ENCODE measurements around the gene CDKL2. TPM values are rescaled to one million over a fixed set of nuclear protein-coding genes. Genes with fewer than 3 reads are reported as not detected.

CDKL2 gene
- total RNA-seq, 1 donor from 2014 or later: not detected

DNA sequence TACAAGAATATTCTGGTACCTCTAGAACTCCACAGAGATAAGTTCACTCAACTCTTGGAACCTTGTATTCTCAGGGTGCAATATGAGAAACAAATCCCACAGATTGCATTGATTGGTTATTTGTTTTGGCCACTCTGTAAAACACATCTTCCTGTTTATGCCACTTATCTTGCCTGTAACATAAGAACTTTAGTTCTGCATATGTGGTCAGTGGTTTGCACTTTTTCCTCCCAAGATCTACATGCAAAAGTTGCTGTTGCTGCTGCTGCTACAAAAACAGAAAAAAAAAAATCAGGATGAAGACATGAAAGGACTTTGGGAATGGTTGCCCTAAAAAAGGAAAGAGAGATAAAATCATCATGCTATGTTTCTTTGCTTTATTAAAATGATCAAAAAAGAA lies 64.8 kb downstream of the CDKL2 start:
- no peaks in the 10 kb centered on the region for H3K36me3 ChIP-seq (ENCODE audit: control insufficient read depth in 3 of 3, insufficient read depth in 3 of 3, low read length in 3 of 3)
- H3K4me1 ChIP-seq (ENCODE audit: control insufficient read depth in 3 of 3, insufficient read depth in 3 of 3, low read length in 3 of 3): no peaks in the 10 kb centered on the region
- H3K27ac ChIP-seq (ENCODE audit: low read depth, low read length): no peak overlapping the region
- no peak overlapping the region for H3K9ac ChIP-seq (ENCODE audit: low read depth in 1 of 3, low read length in 3 of 3)
- no peak overlapping the region for H3K4me3 ChIP-seq (ENCODE audit: low read length in 3 of 3)
- H3K27me3 ChIP-seq (ENCODE audit: control insufficient read depth in 3 of 3, insufficient read depth in 3 of 3, low read length in 3 of 3): no peaks in the 10 kb centered on the region
- no peaks in the 10 kb centered on the region for H3K9me3 ChIP-seq (ENCODE audit: control insufficient read depth in 3 of 3, low read length in 3 of 3)

DNA sequence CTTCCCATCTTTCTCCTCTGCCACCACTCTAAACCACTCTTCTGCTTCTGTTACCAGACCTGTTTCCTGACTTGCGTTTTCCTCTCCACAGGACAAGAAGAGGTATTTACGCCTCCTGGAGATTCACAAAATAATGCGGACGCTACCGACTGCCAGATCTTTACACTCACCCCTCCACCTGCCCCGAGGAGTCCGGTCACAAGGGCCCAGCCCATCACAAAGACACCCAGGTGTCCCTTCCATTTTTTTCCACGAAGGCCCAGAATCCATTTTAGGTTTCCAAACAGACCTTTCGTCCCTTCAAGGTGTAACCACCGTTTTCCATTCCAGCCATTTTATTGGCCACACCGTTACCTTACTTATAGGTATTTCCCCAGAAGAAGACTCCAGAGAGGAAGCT lies 66.3 kb downstream of the CDKL2 start:
- Histone ChIP-seq H3K4me1 (ENCODE audit: control insufficient read depth in 3 of 3, insufficient read depth in 3 of 3, low read length in 3 of 3) (no peaks in the 10 kb centered on the region), H3K36me3 (ENCODE audit: control insufficient read depth in 3 of 3, insufficient read depth in 3 of 3, low read length in 3 of 3) (no peaks in the 10 kb centered on the region), H3K27me3 (ENCODE audit: control insufficient read depth in 3 of 3, insufficient read depth in 3 of 3, low read length in 3 of 3) (no peaks in the 10 kb centered on the region), H3K4me3 (ENCODE audit: low read length in 3 of 3) (no peak overlapping the region), H3K9ac (ENCODE audit: low read depth in 1 of 3, low read length in 3 of 3) (no peak overlapping the region), H3K27ac (ENCODE audit: low read depth, low read length) (no peak overlapping the region), H3K9me3 (ENCODE audit: control insufficient read depth in 3 of 3, low read length in 3 of 3) (no peaks in the 10 kb centered on the region)

DNA sequence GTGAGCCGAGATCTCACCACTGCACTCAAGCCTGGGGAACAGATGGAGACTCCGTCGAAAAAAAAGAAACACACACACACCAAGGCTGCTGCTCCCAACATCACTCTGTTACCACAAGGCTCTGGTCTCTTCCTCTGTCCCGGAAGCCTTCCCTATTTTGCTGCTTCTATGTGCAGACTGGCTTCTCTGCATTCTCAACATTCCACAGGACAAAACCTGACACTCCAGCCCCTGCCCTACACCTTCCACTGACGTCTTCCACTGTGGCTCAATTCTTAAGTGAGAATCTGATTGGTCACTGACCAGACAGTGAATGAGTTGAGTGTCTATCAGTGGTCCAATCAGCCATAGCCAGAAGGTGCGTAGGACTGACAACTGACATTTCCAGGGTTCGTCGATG lies 68.5 kb downstream of the CDKL2 start:
- Histone ChIP-seq H3K4me3 (ENCODE audit: low read length in 3 of 3) (no peak overlapping the region), H3K27ac (ENCODE audit: low read depth, low read length) (no peak overlapping the region), H3K4me1 (ENCODE audit: control insufficient read depth in 3 of 3, insufficient read depth in 3 of 3, low read length in 3 of 3) (no peaks in the 10 kb centered on the region), H3K9me3 (ENCODE audit: control insufficient read depth in 3 of 3, low read length in 3 of 3) (no peaks in the 10 kb centered on the region), H3K27me3 (ENCODE audit: control insufficient read depth in 3 of 3, insufficient read depth in 3 of 3, low read length in 3 of 3) (peaks cover 0 to 7% (median 0%) of the 10 kb centered on the region in 3 donors), H3K9ac (ENCODE audit: low read depth in 1 of 3, low read length in 3 of 3) (no peak overlapping the region), H3K36me3 (ENCODE audit: control insufficient read depth in 3 of 3, insufficient read depth in 3 of 3, low read length in 3 of 3) (no peaks in the 10 kb centered on the region)

DNA sequence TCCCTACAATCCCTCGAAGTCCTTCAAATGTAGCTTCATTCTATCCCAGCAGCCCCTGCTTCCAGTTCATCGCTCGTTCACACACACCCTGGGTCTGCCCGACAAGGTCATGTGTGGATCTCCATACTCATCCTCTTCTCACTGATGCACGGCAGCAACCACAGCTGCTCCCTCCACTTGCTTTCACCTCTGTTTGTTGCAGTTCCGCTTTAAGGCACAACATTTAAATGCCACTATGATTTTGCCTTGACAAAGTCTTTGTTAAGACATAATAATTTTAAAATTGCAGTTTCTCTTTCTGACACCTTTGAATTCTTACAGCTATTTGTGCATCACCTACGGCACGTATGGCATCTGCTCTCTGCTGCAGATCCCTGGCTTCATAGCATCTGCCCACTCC lies 72.6 kb downstream of the CDKL2 start:
- Histone ChIP-seq H3K4me1 (ENCODE audit: control insufficient read depth in 3 of 3, insufficient read depth in 3 of 3, low read length in 3 of 3) (no peaks in the 10 kb centered on the region), H3K27ac (ENCODE audit: low read depth, low read length) (no peak overlapping the region), H3K27me3 (ENCODE audit: control insufficient read depth in 3 of 3, insufficient read depth in 3 of 3, low read length in 3 of 3) (peaks cover 0 to 8% (median 0%) of the 10 kb centered on the region in 3 donors), H3K4me3 (ENCODE audit: low read length in 3 of 3) (no peak overlapping the region), H3K9me3 (ENCODE audit: control insufficient read depth in 3 of 3, low read length in 3 of 3) (no peaks in the 10 kb centered on the region), H3K9ac (ENCODE audit: low read depth in 1 of 3, low read length in 3 of 3) (no peak overlapping the region), H3K36me3 (ENCODE audit: control insufficient read depth in 3 of 3, insufficient read depth in 3 of 3, low read length in 3 of 3) (no peaks in the 10 kb centered on the region)

DNA sequence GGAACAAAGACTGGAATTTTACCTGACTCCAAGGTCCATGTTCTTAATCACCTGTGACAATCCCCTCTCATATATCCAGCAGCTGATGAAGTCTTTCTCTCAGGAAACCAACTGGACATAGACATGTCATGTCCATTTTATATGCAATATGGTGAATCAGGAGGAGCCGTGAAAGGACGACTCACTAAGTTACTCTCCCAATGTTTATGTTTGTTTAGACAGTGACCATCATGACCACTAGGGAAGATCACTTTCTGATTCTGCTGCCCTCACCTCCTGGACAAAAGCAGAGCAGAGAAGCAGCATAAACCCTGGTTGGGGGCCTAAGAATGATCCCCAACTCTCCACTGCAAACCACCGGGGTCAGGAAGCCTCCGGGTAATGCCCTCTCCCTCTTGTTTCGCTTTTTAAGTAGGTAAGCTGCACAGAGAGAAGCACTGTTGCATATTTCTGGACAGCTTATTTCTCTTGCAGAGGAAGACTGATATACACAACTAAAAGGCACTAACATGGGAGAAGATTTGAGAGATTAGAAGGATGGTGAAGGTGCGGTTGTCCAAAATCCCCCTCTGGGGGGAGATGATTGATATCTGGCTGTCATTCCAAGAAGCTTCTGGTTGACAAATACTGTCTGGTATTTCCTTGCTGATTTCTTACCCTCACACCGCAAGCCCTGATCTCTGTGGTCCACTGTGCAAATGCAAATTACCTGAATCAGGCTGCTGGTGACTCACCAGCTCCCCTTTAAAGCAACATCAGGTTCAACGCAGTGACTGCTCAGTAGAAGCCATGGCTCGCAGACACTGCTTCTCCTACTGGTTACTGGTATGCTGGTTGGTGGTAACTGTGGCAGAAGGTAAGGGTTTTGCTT lies 74.8 kb downstream of the CDKL2 start, which contains the start of gene ODAPH:
Gene ODAPH, plus strand, starts transcription at position 773 of the 871 bp plus-strand sequence. Its CDS starts 17 bp downstream, at position 790.
- Histone ChIP-seq H3K9ac (ENCODE audit: low read depth in 1 of 3, low read length in 3 of 3) (no peak within 1 kb of the TSS), H3K4me3 (ENCODE audit: low read length in 3 of 3) (no peak within 1 kb of the TSS), H3K27me3 (ENCODE audit: control insufficient read depth in 3 of 3, insufficient read depth in 3 of 3, low read length in 3 of 3) (peaks cover 0 to 8% (median 0%) of the 10 kb centered on the region in 3 donors), H3K9me3 (ENCODE audit: control insufficient read depth in 3 of 3, low read length in 3 of 3) (no peaks in the 10 kb centered on the region), H3K36me3 (ENCODE audit: control insufficient read depth in 3 of 3, insufficient read depth in 3 of 3, low read length in 3 of 3) (no peaks in the 10 kb centered on the region), H3K27ac (ENCODE audit: low read depth, low read length) (no peak within 1 kb of the TSS), H3K4me1 (ENCODE audit: control insufficient read depth in 3 of 3, insufficient read depth in 3 of 3, low read length in 3 of 3) (no peaks in the 10 kb centered on the region)

DNA sequence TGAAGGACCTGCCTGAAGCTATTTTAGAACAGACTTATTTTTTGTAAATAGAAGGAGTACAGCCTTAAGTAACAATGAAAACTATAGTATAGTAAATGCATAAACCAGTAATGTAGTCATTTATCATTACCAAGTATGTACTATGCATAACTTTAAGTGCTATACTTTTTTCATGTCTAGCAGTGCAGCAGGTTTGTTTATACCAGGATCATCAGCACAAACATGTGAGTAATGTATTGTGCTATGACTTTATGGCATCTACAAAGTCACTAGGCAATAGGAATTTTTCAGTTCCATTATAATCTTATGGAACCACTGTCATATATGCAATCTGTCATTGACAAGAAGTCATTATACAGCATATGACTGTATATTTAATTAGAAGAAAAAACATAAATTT lies 77.9 kb downstream of the CDKL2 start:
- no peak overlapping the region for H3K9ac ChIP-seq (ENCODE audit: low read depth in 1 of 3, low read length in 3 of 3)

DNA sequence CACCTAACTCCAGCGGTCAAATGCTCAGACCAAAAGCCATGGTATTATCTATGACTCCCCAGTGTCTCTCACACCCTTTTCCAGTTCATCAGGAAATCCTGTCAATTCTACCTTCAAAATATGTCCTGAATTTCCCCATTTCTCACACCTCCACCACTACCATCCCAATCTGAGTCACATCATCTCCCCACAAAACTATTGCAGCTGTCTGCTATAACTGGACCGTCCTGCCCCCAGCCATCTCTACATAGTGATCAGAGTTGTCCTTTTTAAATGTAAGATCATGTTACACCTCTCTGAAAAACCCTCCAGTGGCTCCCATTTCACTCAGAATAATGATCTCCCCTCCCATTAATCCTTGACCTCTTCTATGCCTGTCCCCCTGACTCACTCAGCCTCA lies 81.3 kb downstream of the CDKL2 start:
- H3K27me3 ChIP-seq (ENCODE audit: control insufficient read depth in 3 of 3, insufficient read depth in 3 of 3, low read length in 3 of 3): no peaks in the 10 kb centered on the region
- no peaks in the 10 kb centered on the region for H3K4me1 ChIP-seq (ENCODE audit: control insufficient read depth in 3 of 3, insufficient read depth in 3 of 3, low read length in 3 of 3)
- peaks cover 2 to 8% (median 7%) of the 10 kb centered on the region in 3 donors for H3K36me3 ChIP-seq (ENCODE audit: control insufficient read depth in 3 of 3, insufficient read depth in 3 of 3, low read length in 3 of 3)
- no peak overlapping the region for H3K4me3 ChIP-seq (ENCODE audit: low read length in 3 of 3)
- H3K27ac ChIP-seq (ENCODE audit: low read depth, low read length): no peak overlapping the region
- H3K9me3 ChIP-seq (ENCODE audit: control insufficient read depth in 3 of 3, low read length in 3 of 3): no peaks in the 10 kb centered on the region
- no peak overlapping the region for H3K9ac ChIP-seq (ENCODE audit: low read depth in 1 of 3, low read length in 3 of 3)

More for the DNA sequence above, 77.9 kb downstream of the CDKL2 start:
- H3K36me3 ChIP-seq (ENCODE audit: control insufficient read depth in 3 of 3, insufficient read depth in 3 of 3, low read length in 3 of 3): no peaks in the 10 kb centered on the region
- H3K27me3 ChIP-seq (ENCODE audit: control insufficient read depth in 3 of 3, insufficient read depth in 3 of 3, low read length in 3 of 3): peaks cover 0 to 5% (median 0%) of the 10 kb centered on the region in 3 donors
- no peaks in the 10 kb centered on the region for H3K4me1 ChIP-seq (ENCODE audit: control insufficient read depth in 3 of 3, insufficient read depth in 3 of 3, low read length in 3 of 3)
- H3K27ac ChIP-seq (ENCODE audit: low read depth, low read length): no peak overlapping the region
- no peak overlapping the region for H3K4me3 ChIP-seq (ENCODE audit: low read length in 3 of 3)
- H3K9me3 ChIP-seq (ENCODE audit: control insufficient read depth in 3 of 3, low read length in 3 of 3): no peaks in the 10 kb centered on the region

DNA sequence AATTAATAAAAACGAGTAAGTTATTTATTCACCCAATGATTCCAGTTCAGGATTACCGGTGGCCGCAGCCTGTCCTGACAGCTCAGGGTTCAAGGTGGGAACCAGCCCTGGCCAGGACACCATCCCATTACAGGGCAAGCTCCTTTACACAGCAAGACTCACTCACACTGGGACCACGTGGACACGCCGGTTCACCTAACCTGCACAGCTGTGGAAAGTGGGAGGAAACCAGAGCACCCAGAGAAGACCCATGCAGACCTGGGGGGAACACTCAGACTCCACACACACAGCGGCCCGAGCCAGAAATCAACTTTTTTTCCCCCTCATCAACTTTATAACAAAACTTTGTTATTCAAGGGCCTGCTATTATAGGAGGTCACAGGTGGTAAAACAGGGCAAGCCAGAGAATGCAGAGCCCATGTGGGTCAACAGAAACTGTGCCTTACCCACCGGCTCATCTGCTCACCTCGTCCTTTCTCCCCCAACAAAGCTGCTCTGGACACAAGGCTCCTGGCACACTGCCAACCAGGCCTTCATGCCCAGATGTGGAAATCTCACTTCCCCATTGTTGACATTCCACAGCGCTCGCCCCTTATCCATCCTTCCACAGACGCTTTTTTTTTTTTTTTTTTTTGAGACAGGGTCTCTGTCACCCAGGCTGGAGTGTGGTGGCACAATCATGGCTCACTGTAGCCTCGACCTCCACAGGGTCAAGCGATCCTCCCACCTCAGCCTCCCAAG lies 82.5 kb downstream of the CDKL2 start:
- Histone ChIP-seq H3K36me3 (ENCODE audit: control insufficient read depth in 3 of 3, insufficient read depth in 3 of 3, low read length in 3 of 3) (peaks cover 2 to 9% (median 7%) of the 10 kb centered on the region in 3 donors), H3K9ac (ENCODE audit: low read depth in 1 of 3, low read length in 3 of 3) (no peak overlapping the region), H3K27ac (ENCODE audit: low read depth, low read length) (no peak overlapping the region), H3K9me3 (ENCODE audit: control insufficient read depth in 3 of 3, low read length in 3 of 3) (no peaks in the 10 kb centered on the region), H3K27me3 (ENCODE audit: control insufficient read depth in 3 of 3, insufficient read depth in 3 of 3, low read length in 3 of 3) (no peaks in the 10 kb centered on the region), H3K4me3 (ENCODE audit: low read length in 3 of 3) (no peak overlapping the region), H3K4me1 (ENCODE audit: control insufficient read depth in 3 of 3, insufficient read depth in 3 of 3, low read length in 3 of 3) (no peaks in the 10 kb centered on the region)

DNA sequence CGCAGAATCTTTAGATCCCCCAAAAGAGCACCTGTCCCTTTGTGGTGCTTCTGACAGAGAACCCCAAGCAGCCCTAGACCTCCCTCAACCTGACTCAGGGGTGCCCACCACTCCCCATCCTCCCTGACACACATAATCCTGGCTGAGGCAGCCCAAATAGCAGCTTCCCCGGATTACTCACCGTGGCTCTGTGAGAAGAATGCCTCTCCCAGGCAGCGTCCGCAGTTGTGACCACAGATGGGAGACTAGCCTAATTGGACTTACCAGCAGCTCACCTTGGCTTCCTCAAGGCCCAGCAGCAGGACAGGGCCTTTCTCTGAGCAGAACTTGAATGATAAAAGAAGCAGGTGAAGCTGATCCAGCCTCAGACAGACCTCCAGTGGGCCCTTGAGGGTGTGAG lies 84.8 kb downstream of the CDKL2 start:
- Histone ChIP-seq H3K4me1 (ENCODE audit: control insufficient read depth in 3 of 3, insufficient read depth in 3 of 3, low read length in 3 of 3) (no peaks in the 10 kb centered on the region), H3K27ac (ENCODE audit: low read depth, low read length) (no peak overlapping the region), H3K9ac (ENCODE audit: low read depth in 1 of 3, low read length in 3 of 3) (no peak overlapping the region), H3K27me3 (ENCODE audit: control insufficient read depth in 3 of 3, insufficient read depth in 3 of 3, low read length in 3 of 3) (no peaks in the 10 kb centered on the region), H3K4me3 (ENCODE audit: low read length in 3 of 3) (no peak overlapping the region), H3K36me3 (ENCODE audit: control insufficient read depth in 3 of 3, insufficient read depth in 3 of 3, low read length in 3 of 3) (peaks cover 2 to 12% (median 7%) of the 10 kb centered on the region in 3 donors), H3K9me3 (ENCODE audit: control insufficient read depth in 3 of 3, low read length in 3 of 3) (no peaks in the 10 kb centered on the region)

DNA sequence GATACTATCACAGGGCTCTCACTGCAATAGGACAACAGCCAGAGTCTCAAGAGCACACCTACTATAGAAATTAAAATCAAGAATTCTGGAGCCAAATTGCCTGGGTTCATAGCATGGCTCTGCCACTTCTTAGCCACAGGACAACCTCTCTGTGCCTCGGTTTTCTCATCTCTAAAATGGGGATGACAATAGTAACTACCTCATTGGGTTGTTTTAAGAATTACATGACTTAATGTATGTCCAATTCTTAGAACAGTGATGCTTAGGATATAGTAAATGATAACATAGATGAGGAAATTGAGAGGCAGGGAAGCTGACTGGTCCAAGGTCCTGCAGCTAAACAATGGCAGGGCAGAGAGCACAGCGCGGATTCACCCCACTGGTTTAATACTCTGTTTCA lies 85.5 kb downstream of the CDKL2 start:
- no peak overlapping the region for H3K4me3 ChIP-seq (ENCODE audit: low read length in 3 of 3)
- H3K4me1 ChIP-seq (ENCODE audit: control insufficient read depth in 3 of 3, insufficient read depth in 3 of 3, low read length in 3 of 3): no peaks in the 10 kb centered on the region
- no peak overlapping the region for H3K27ac ChIP-seq (ENCODE audit: low read depth, low read length)
- H3K9me3 ChIP-seq (ENCODE audit: control insufficient read depth in 3 of 3, low read length in 3 of 3): no peaks in the 10 kb centered on the region
- no peaks in the 10 kb centered on the region for H3K27me3 ChIP-seq (ENCODE audit: control insufficient read depth in 3 of 3, insufficient read depth in 3 of 3, low read length in 3 of 3)
- peaks cover 2 to 18% (median 7%) of the 10 kb centered on the region in 3 donors for H3K36me3 ChIP-seq (ENCODE audit: control insufficient read depth in 3 of 3, insufficient read depth in 3 of 3, low read length in 3 of 3)
- H3K9ac ChIP-seq (ENCODE audit: low read depth in 1 of 3, low read length in 3 of 3): no peak overlapping the region
